GM19351 (cell line): ENCODE measurements around the gene PITRM1.
A peak's percentile ranks its signal among the peaks of the same experiment; 100 is the strongest.
"Not testable (repeated sequence)": the region's sequence is repeated elsewhere in the genome, so short reads cannot be mapped to it uniquely, and the experiment has no call there.

Experiments used
- ATAC-seq: cut with Tn5 transposase; IDR thresholded peaks from one replicate; pipeline ENCODE4 v1.9.1; 2021; ENCODE audit warnings: mild to moderate bottlenecking, moderate library complexity; ENCODE audit not compliant: unreplicated experiment

The PITRM1 gene

DNA sequence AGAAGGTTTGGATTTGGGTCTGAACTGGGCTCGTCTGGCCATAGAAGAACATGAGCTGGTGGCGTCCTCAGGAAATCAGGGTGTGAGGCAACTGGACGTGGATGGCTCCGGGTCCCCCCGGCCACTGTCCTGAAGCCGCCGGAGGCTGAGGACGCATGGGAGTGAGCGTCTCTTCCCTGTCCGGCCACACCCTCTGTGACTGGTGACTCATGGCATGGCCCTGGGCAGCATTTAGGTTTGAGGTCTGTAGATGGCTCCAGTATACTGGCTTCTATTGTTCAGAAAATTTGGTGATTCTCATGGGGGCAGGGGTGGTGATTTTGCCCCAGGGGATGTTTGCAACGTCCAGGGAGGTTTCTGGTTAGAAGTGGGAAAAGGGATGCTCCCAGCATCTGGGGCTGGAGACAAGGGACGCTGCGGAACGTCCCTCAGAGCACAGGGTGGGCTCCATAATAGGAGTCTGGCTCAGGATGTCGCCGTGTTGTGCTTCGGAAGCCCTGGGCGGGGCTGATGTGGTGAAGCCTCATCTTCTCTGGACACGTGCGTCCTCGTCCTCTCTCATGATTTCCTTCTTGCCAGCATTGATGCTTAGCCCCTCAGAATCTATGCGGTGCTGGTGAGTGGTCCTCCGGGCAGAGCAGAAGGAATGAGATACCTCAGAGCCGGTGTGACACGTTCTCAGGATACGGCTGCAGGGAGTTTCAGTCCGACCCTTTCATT lies 49.9 kb downstream of the PITRM1 start:
- no peak for ATAC-seq

DNA sequence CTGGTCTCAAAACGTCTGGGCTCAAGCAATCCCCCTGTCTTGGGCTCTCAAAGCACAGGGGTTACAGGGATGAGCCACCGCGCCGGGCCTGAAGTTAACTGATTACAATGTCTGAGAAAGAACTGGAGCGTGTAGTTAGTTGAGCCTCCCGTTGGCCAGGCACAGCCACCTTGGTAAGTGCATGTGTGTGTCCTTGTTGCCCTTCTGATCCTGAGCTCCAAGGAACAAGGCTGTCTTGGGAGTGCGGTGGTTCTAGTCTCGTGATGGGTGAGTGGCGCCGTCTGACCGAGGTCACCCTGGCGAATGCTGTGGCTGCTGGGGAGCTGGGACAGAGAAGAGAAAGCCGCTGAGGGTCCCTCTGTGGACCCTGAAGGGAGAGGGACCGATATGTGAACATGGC lies 50.5 kb downstream of the PITRM1 start:
- no peak for ATAC-seq

GRCh38 chr10:3119796-3120459 lies 52.7 kb downstream of the PITRM1 start:
- ATAC-seq = peak; percentile 49

DNA sequence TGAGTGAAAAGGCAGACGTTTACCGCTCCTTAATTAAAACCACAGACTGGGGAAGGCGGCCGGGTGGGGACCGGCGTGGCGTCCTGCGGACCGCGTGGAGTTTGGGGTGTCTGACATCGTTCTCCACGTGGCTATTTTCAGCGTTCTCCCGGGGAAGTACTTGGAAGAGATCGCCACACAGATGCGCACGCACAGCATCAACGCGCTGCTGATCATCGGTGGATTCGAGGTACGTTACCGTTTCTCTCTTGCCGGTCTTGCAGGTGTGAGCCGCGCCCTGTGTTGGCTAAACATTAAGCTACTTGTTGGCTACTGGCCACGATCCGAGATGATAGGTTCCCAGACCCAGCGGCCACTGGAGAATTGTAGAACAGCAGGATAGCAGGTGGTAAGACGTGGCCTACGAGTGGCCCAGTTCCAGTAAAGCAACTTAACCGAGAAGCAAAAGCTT lies 53.9 kb downstream of the PITRM1 start:
- ATAC-seq = no peak

DNA sequence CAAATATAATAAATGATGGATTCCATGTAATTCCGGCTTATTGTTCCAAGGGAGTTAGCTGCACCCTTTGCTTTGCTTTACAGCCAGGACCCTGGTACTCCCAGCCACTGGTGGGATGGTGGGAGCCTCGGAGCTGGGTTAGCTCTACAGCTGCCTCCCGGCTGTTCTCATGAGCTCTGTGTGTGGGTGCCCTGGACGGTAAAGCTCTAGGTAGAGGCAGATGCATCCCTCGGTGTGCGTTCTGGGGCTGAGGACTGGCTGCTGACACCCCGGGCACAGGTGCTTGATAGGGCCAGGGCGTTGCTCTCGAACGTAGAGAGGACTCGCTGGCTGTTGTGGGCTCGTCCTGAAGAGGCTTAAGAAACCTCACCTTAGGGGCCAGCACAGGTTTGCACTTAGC lies 55.1 kb downstream of the PITRM1 start:
- no peak for ATAC-seq

- ATAC-seq = no peak
Measured at GRCh38 chr10:3116508-3117100, 56.0 kb downstream of the PITRM1 start.

GRCh38 chr10:3115685-3116084 lies 56.9 kb downstream of the PITRM1 start:
- no peak for ATAC-seq

GRCh38 chr10:3113343-3113720 lies 59.2 kb downstream of the PITRM1 start:
- ATAC-seq = no peak

DNA sequence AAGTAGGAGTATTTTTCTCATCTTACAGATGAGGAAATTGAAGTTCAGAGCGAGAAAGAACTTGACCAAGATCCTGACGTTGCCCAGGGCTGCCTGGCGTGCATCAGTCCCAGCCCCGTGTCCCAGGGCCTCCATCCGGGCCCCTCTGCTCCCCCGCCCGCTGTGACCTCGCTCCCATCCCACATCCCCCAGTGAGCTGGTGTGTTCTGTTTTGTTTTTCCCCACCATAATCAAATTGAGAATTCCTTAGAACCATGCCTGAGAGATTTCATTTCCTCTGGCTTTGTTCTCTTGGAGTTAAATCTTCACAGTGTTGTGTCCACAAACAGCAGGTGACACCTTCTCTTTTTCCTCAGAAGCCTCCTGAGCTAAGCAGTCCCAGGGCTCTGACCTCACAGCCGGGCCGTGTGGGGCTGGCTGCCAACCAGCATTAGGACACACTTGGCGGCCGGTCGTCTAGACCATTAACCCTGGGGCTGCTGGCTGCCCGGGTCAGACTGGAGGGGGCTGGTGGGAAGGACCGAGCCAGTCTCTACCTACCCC lies 60.9 kb downstream of the PITRM1 start:
- ATAC-seq = no peak

- ATAC-seq = no peak
Measured at GRCh38 chr10:3110782-3111620, 61.6 kb downstream of the PITRM1 start.

- no peak for ATAC-seq
Measured at GRCh38 chr10:3109633-3110032, 62.9 kb downstream of the PITRM1 start.

DNA sequence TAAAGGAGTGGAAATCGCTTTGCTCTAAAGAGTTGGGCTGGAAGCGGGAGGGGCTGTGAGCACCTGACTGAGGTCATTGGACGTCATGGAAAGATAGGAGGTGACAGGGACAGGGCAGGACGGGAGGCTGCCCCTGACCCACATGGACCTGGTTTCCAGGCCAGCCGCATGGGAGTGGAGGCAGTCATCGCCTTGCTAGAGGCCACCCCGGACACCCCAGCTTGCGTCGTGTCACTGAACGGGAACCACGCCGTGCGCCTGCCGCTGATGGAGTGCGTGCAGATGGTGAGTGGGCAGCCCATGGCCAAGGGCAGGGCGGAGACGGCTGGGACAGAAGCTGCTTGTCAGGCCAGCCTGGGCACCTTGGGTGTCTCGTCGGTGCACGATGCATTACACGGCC lies 63.4 kb downstream of the PITRM1 start:
- ATAC-seq = no peak

- no peak for ATAC-seq
Measured at GRCh38 chr10:3108575-3109105, 63.9 kb downstream of the PITRM1 start.

DNA sequence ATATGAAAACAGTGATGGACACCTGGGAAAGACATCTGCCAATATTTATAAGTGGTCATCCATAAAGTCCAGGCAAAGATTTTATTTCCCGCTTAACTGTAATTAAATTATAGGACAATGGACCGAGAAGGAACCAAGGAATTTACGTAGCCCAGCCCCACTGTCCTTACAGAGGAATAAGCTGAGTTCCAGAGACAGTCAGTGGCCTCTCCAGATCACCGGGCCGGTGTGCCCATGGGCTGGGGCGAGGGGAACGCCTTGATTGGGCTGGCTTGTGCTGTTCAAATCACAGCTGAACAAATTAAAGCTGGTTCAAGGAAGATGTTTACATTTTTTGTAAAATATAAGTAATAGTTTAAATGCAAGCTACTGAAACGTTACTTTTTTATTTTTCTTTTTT lies 64.5 kb downstream of the PITRM1 start:
- no peak for ATAC-seq

DNA sequence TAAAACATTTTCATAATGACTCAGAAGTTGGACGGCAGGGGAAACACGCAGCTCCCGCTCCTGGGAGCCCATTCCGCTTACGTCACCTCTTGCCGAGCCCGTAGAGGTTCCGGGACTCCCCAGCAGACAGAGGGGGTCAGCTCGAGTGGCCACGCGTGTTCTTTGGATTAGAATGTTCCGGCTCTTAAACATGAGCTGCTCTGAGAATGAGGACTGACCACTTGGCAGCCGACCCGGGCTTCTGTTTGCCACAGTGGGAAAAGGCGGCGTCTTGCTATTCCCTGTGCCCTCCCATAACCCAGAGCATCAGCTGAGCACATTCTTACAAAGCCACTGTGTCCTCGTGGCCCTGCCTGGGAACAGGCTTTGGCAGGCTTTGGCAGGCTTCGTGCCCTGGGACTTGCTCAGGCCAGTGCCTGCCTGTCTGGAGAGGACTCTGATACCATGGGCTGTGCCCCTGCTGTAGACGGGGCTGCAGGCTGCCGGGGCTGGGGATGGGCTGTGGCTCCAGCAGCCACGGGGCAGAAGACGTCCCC lies 65.1 kb downstream of the PITRM1 start:
- no peak for ATAC-seq

DNA sequence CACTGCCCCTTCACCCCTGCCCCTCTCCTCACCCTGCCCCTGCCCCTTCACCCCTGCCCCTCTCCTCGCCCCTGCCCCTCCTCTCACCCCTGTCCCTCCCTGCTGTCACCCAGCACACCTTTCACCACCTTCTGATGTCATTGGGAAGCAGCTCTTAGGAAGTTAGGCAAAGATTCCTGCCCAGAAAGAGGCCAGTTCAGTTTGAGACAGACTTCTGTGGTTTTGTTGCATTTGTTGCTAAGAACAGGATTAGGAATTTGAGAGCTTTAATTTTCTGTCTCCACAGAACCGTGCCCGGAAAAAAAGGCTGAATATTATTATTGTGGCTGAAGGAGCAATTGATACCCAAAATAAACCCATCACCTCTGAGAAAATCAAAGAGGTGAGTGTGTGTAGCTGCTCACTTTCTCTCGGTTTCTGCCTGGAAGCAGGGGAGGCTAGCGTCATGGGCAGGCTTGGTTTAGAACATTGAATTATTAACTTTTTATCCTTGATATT lies 65.6 kb downstream of the PITRM1 start:
- ATAC-seq = no peak

DNA sequence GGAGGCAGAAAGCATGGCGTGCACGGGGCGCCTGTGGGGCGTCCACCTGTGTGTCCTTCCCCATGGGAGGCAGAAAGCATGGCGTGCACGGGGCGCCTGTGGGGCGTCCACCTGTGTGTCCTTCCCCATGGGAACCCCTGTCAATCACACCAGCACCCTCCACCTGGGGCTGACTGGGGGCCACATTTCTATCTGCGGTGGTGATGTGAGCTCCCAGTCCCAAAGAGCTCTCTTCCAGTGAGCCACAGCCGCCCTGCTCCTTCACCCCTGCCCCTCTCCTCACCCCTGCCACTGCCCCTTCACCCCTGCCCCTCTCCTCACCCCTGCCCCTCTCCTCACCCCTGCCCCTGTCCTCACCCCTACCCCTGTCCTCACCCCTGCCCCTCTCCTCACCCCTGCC lies 66.3 kb downstream of the PITRM1 start:
- not testable (repeated sequence) for ATAC-seq

GRCh38 chr10:3105905-3106304 lies 66.7 kb downstream of the PITRM1 start:
- no peak for ATAC-seq

GRCh38 chr10:3105166-3105565 lies 67.4 kb downstream of the PITRM1 start:
- ATAC-seq = no peak

DNA sequence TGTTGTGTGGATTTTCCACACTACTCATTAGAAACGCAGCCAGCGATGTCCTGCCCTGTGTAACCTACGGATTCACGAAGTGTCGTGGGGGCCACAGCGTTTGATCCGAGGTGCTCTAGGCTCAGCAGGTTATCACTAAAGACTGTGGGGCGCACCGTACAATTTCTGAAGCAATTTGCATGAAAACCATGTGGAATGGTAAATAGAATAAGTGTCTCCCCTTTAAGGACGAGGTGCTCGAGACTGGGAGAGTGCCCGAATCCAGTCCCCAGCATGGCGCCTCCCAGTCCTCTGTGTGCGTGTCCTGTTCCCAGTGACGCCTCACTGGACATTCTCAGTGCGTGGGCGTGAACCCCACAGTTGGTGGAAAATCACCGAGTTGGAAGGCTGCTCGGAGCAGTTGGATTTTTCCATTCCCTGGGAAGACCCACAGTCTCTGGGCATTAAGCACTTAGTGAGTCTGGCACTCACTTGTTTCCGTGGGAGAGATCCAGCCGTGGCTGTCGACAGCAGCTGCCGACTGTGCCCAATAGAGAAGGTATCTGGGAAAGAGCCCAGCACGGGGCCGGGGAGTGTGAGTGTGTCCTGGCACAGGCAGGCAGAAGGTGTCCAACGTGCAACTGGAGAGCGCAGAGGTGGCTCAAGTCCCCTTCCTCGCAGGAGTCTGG lies 68.2 kb downstream of the PITRM1 start:
- no peak for ATAC-seq
